Fibroblast of lung (primary cell): ENCODE results near the gene SPECC1L. TPM values are rescaled to one million over a fixed set of nuclear protein-coding genes. Genes with fewer than 3 reads are reported as not detected.

Experiments used
- DNase-seq, 2 donors: peaks; one replicate each; pipeline versions ENCODE4 v3.0.0 to v3.0.0-alpha.2; 2010; ENCODE audit warnings: low read depth in 2 of 2
- H2AFZ ChIP-seq: 2 replicates; pipeline ENCODE4 v1.5.1; 2012; ENCODE audit warnings: low read length, control low read depth, inconsistent platforms
- H3K27ac ChIP-seq: 2 replicates; pipeline ENCODE4 v1.5.1; 2011; ENCODE audit warnings: low read length, control low read depth; ENCODE audit not compliant: insufficient read depth
- H3K27me3 ChIP-seq: 2 replicates; pipeline ENCODE4 v1.5.1; 2011; ENCODE audit warnings: mild to moderate bottlenecking, low read length; ENCODE audit not compliant: control insufficient read depth, insufficient read depth
- H3K36me3 ChIP-seq: 2 replicates; pipeline ENCODE4 v1.5.1; 2011; ENCODE audit warnings: low read length; ENCODE audit not compliant: control insufficient read depth, insufficient read depth
- H3K4me1 ChIP-seq: 2 replicates; pipeline ENCODE4 v1.5.1; 2011; ENCODE audit warnings: low read length; ENCODE audit not compliant: control insufficient read depth, insufficient read depth; ENCODE audit errors: extremely low read depth
- H3K4me2 ChIP-seq: 2 replicates; pipeline ENCODE4 v1.5.1; 2011; ENCODE audit warnings: low read length, control low read depth; ENCODE audit not compliant: insufficient read depth; ENCODE audit errors: extremely low read depth
- H3K4me3 ChIP-seq, 4 experiments: fragments of 200-600 bp in 1 of 4; sonication (generic) in 1 of 4; replicated peaks in 1 of 4; 2 replicates each; pipeline ENCODE4 v1.5.1; 2011 to 2016; ENCODE audit warnings: low read length in 4 of 4, low read depth in 3 of 4, mild to moderate bottlenecking in 3 of 4, control low read depth in 2 of 4, inconsistent platforms in 1 of 4, mixed read lengths in 1 of 4; ENCODE audit not compliant: insufficient read depth in 1 of 4; ENCODE audit errors: control extremely low read depth in 1 of 4
- H3K79me2 ChIP-seq: 2 replicates; pipeline ENCODE4 v1.5.1; 2012; ENCODE audit warnings: mild to moderate bottlenecking, low read length, inconsistent platforms; ENCODE audit not compliant: control insufficient read depth, insufficient read depth
- H3K9ac ChIP-seq: 2 replicates; pipeline ENCODE4 v1.5.1; 2011; ENCODE audit warnings: mild to moderate bottlenecking, low read length, control low read depth; ENCODE audit not compliant: insufficient read depth
- H3K9me3 ChIP-seq: 2 replicates; pipeline ENCODE4 v1.5.1; 2012; ENCODE audit warnings: low read depth, low read length; ENCODE audit not compliant: control insufficient read depth, insufficient read depth
- H4K20me1 ChIP-seq: 2 replicates; pipeline ENCODE4 v1.5.1; 2011; ENCODE audit warnings: low read length; ENCODE audit not compliant: control insufficient read depth, insufficient read depth; ENCODE audit errors: extremely low read depth
- EZH2 ChIP-seq: IDR thresholded peaks from 2 replicates; pipeline ENCODE4 v1.5.1; 2012; ENCODE audit warnings: low read length, control low read depth, mild to moderate bottlenecking; ENCODE audit errors: missing control alignments
- polyA plus RNA-seq, 2 donors: library from polyadenylated mRNA; depleted of rRNA in 1 of 2; stranded (reverse) in 1 of 2; unstranded in 1 of 2; fragments of >200 nt; gene quantifications; 2 replicates each; pipeline ENCODE4 v1.2.1, GENCODE V29; 2011 to 2012; ENCODE audit warnings: missing spikeins in 1 of 2
- total RNA-seq: library from RNA; depleted of rRNA; stranded (reverse); fragments of >200 nt; gene quantifications from 2 replicates; pipeline ENCODE4 v1.2.1, GENCODE V29; 2014
- TF ChIP-seq, protein P1 (sequence below), 2 donors: IDR thresholded peaks in 1 of 2; conservative IDR thresholded peaks in 1 of 2; 1 replicate in 1 of 2; 2 replicates in 1 of 2; pipeline ENCODE4 v1.5.1; 2011 to 2012; ENCODE audit warnings: low read length in 2 of 2, control low read depth in 1 of 2, inconsistent platforms in 1 of 2, low read depth in 1 of 2, mild to moderate bottlenecking in 1 of 2

SPECC1L gene
- total and polyA plus RNA-seq, 2 donors (not counting 1 experiment from before 2014, with no cell fraction given): 40.3 to 46.2 TPM

DNA sequence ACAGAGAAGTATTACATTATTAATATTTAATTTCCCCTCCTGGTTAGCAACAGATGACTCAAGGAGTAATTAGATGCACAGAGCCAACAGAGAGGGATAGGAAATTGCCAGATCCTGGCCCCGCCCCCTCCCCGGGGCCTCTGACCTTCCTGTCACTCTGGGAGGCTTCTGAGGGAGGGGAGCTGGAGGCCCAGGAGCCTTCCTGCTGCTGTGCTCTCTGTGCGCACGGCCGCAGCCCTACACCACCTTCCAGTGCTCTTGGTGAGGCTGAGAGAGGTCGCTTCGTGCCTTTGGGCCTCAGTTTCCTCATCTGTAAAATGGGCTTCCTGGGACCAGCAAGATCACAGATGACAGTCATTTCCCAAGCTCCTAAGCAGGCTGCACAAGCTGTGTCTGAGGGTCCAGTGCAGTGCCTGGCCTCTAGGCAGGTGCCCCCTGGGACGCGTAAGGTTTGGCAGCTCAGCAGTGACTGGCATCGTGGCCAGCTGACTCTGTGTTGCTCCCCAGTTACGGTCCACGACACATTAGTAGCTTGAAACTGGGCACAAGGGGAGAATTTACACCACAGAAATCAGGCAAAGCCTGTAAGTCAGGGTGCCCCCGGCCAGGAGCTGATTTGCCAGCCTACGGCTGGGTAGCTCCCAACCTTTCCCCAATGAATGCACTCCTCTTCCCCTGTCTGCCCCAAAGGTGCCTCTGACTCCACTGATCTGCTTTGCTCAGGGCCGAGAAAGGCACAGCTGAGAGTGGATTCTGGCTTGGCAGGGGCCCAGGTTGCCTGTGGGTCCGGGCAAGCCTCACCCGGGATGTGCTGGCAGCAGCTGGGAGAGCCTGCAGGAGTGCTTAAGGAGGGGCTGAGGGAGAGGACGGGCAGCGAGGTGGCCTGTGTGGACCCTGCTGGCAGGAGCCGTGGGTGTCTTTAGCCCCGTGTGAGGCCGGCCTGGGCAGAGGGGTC, 159.1 kb downstream of the SPECC1L start:
- no peaks in the 10 kb centered on the region for H3K36me3 ChIP-seq
- H3K27me3 ChIP-seq: peaks cover 12% of the 10 kb centered on the region
- H3K9me3 ChIP-seq: no peaks in the 10 kb centered on the region
- H3K4me1 ChIP-seq: peaks cover 7% of the 10 kb centered on the region
- peaks cover 2% of the 10 kb centered on the region for H4K20me1 ChIP-seq
- peak in 1 of 2 donors; percentile 43 for DNase-seq
- no peak overlapping the region for H3K9ac ChIP-seq
- no peak overlapping the region for H3K27ac ChIP-seq
- no peak overlapping the region for H2AFZ ChIP-seq
- H3K79me2 ChIP-seq: no peaks in the 10 kb centered on the region
- no peak for TF ChIP-seq EZH2
- H3K4me2 ChIP-seq: no peak overlapping the region
- no peak overlapping the region for H3K4me3 ChIP-seq

GRCh38 chr22:24430431-24431308, 160.0 kb downstream of the SPECC1L start:
- Histone ChIP-seq H2AFZ (no peak overlapping the region), H3K4me2 (no peak overlapping the region), H4K20me1 (peaks cover 2% of the 10 kb centered on the region), H3K9me3 (no peaks in the 10 kb centered on the region), H3K9ac (no peak overlapping the region), H3K4me3 (no peak overlapping the region), H3K79me2 (no peaks in the 10 kb centered on the region), H3K36me3 (no peaks in the 10 kb centered on the region), H3K27ac (no peak overlapping the region), H3K4me1 (peaks cover 9% of the 10 kb centered on the region), H3K27me3 (peaks cover 7% of the 10 kb centered on the region)
- no peak for DNase-seq
- no peak for TF ChIP-seq EZH2
- TF ChIP-seq, protein P1, sequence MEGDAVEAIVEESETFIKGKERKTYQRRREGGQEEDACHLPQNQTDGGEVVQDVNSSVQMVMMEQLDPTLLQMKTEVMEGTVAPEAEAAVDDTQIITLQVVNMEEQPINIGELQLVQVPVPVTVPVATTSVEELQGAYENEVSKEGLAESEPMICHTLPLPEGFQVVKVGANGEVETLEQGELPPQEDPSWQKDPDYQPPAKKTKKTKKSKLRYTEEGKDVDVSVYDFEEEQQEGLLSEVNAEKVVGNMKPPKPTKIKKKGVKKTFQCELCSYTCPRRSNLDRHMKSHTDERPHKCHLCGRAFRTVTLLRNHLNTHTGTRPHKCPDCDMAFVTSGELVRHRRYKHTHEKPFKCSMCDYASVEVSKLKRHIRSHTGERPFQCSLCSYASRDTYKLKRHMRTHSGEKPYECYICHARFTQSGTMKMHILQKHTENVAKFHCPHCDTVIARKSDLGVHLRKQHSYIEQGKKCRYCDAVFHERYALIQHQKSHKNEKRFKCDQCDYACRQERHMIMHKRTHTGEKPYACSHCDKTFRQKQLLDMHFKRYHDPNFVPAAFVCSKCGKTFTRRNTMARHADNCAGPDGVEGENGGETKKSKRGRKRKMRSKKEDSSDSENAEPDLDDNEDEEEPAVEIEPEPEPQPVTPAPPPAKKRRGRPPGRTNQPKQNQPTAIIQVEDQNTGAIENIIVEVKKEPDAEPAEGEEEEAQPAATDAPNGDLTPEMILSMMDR (conservative IDR thresholded peaks at IDR 0.05 in 1 of 2, IDR thresholded peaks at IDR 0.05 in 1 of 2; ENCODE audit: low read depth in 1 of 2, low read length in 2 of 2): no peak

DNA sequence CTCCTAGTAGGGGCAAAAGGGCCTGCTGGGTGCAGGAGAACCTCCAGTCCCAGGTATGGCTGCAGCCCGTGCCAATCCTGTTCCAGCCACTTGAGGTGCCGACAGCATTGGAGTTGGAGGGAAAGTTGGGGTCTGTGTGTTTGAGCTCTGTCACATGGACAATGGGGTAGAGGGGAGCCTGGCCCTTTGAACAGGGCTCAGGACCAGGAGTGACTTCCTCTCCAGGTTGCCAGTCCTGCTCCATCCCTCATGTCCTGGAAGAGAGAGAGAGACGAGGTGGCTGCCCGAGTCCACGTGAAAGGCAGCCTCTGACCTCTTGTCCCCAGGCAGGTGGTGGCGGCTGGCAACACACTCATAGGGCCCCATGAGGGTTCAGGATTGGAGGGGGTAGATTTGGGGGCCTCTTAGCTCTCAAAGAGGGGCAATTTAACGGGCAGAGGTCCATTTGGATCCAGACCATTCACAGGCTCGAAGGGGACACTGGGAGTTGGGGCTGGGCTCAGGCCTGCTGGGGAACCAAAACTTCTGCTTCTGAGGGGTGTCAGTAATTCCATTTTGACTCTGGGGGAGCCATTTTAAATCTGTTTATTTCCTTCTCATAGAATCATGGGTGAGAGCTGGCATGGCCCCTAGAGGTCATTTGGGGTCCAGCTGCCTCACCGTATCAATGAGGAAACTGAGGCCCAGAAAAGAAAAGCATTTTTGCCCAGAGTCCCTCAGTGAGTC, 160.8 kb downstream of the SPECC1L start:
- no peak overlapping the region for H3K9ac ChIP-seq
- H3K4me1 ChIP-seq: peaks cover 15% of the 10 kb centered on the region
- no peak for DNase-seq
- H3K4me3 ChIP-seq: no peak overlapping the region
- H3K27ac ChIP-seq: no peak overlapping the region
- no peaks in the 10 kb centered on the region for H3K36me3 ChIP-seq
- H3K4me2 ChIP-seq: no peak overlapping the region
- H2AFZ ChIP-seq: no peak overlapping the region
- no peaks in the 10 kb centered on the region for H3K79me2 ChIP-seq
- TF ChIP-seq, protein P1 (conservative IDR thresholded peaks at IDR 0.05 in 1 of 2, IDR thresholded peaks at IDR 0.05 in 1 of 2; ENCODE audit: low read depth in 1 of 2, low read length in 2 of 2): no peak
- TF ChIP-seq EZH2: no peak
- peaks cover under 1% of the 10 kb centered on the region for H3K27me3 ChIP-seq
- H4K20me1 ChIP-seq: no peaks in the 10 kb centered on the region
- H3K9me3 ChIP-seq: no peaks in the 10 kb centered on the region
